Stimulated activated CD8-positive, alpha-beta memory T cell treated with anti-CD3 and anti-CD28 coated beads, Interleukin-4, amount 100 ng/mL, for 1 hour (primary cell): ENCODE results near the gene ARID3A.

Source experiments
- DNase-seq, 2 donors: peaks; one replicate each; pipeline ENCODE4 v3.0.0-alpha.2; 2020; ENCODE audit warnings: low read depth in 2 of 2, low spot score in 1 of 2

ARID3A gene

DNA sequence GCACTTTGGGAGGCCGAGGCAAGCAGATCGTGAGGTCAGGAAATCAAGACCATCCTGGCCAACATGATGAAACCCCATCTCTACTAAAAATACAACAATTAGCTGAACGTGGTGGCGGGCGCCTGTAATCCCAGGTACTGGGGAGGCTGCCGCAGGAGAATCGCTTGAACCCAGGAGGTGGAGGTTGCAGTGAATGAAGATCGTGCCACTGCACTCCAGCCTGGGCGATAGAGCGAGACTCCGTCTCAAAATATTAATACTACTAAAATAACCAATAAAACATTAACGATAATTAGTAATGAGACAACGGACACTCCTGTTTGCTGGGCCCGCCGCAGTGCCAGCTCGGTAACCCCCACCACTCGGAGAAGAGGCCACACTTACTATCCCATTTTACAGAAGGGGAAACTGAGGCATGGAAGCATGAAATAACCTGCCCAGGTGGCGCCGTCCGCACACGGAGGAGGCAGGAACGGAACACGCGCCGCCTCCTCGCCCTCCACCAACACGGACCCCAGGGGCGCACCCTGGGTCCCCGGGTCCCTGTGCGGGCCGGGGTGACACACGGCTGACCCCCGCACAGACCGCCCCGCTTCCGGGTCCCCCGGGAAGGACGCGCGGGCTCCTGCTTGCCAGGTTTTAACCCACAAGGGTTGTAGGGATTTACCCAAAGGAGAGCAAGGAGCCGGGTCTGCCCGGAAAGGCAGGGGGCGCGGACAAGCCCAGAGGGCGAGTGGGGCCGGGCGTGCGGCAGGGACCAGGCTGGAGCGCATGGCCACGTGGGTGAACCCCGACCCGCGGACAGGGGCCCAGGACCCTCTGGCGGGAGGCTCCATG, 14.4 kb upstream of the ARID3A start:
- no peak for DNase-seq

DNA sequence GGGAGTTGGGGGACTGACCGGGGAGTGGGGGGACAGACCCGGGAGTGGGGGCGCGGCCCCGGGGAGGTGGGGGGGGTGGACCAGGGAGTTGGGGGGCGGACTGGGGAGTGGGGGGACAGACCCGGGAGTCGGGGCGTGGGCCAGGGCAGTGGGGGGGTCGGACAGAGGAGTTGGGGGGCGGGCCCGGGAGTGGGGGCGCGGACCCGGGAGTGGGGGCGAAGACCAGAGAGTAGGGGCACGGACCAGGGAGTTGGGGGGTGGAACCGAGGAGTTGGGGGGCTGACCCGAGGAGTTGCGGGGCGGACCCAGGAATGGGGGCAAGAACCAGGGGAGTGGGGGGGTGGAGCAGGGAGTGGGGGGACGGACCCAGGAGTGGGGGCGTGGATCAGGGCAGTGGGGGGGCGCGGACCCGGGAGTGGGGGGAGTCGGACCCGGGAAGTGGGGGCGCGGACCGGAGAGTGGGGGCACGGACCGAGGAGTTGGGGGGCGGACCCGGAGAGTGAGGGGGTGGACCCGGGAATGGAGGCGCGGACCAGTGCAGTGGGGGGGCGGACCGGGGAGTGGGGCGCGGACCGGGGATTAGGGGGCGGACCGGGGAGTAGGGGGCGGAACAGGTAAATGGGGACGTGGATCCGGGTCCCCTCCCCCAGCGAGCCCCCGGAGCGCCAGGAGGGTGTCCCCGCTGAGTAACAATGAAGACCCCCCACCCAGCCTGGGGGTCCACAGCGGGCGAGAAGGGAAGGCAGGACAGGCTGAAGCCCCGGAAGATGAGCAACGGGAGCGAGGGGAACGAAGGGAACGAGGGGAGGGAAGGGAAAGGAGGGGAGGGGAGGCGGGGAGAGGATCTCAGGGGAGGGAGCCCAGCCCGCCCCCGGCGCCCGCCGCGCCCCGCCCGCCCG, 13.4 kb upstream of the ARID3A start:
- DNase-seq: no peak

DNA sequence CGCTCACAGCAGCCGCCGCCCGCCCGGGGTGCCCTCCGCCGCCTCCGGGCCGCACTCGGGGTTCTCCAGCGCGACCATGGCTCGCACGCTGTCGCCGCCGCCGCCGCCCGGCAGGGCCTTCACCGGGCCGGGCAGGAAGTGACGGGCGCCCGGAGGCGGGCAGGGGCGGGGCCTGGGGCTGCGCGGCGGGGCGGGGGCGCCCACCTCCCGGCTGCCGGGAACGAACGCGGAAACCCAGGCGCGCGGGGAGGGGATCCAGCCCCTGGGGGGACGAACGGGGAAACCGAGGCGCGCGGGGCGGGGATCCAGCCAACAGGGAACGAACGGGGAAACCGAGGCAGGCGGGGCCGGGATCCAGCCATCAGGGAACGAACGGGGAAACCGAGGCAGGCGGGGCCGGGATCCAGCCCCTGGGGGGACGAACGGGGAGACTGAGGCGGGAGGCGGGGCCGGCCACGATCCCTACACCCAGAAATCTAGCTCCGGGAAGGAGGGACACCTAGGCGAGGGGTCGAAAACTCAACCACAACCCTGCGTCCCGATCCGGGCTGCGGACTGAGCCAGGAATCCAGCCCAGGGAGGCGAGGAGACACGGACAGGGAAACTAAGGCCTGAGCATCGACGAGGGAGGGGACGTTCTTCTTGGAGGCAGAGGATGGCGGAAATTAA, 12.6 kb upstream of the ARID3A start, which contains the start of gene R3HDM4:
Gene R3HDM4, minus strand, starts transcription at position 140 of the 669 bp plus-strand sequence. Its CDS starts 62 bp downstream, at position 78.
- peak; percentile 68 to 76 for DNase-seq

DNA sequence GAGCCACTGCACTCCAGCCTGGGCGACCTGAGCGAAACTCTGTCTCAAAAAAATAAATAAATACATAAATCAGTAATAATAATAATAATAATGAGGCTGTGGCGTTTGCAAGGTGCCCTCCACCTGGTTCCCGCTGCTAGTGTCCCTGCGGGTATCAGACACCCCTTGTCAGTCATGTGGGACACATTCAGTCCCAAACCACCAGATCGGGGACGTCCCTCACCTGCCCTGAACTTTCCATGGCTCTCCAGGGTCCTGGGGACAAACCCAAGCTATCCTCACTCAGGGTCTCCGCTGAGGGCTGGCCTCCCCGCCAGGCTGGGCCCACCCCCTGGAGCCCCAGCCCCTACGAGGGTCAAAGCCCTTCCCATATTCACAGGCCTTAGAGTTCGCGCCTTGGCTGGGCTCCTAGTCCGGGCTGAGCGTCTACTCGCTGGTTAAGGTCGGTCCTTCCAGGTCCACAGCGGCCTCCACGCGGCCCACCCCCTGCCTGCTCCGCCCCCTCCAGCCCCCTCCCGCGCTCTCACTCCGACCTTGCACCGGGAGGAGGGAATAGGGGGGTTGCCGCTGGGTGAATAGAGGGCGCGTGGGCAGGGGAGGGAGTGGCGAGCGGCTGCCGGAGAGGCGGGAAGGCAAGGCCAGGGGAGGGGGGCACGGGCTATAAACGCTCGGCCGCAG, 9.1 kb upstream of the ARID3A start:
- no peak for DNase-seq

DNA sequence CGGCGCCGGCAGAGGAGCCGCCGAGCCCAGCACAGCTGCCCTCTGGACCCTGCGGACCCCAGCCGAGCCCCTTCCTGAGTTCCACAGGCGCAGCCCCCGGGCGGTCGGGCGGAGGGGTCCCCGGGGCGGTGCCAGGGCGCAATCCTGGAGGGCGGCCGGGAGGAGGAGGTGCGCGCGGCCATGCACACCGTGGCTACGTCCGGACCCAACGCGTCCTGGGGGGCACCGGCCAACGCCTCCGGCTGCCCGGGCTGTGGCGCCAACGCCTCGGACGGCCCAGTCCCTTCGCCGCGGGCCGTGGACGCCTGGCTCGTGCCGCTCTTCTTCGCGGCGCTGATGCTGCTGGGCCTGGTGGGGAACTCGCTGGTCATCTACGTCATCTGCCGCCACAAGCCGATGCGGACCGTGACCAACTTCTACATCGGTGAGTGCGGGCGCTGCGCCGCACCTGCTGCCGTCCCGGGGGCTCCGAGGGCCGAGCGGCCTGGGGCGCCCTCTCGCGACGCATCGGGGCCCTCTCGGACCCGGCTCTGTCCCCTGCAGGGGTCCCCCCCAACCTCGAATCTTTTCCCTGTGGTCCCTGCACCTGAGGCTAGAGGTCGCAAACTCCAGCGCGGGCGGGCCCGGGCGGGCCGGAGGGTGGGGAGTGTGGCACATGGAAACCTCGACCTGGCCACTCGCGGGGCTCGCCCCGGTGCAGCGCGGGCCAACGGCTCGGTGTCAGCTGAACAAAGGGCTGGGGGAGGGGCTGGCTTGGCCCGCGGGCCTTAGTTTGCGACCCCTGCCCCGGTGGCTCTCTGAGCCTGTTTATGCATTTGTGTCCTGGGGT, 8.3 kb upstream of the ARID3A start, which contains the start of gene KISS1R:
Gene KISS1R, plus strand, starts transcription at position 11 of the 829 bp plus-strand sequence. Its CDS starts 170 bp downstream, at position 181.
- no peak for DNase-seq

DNA sequence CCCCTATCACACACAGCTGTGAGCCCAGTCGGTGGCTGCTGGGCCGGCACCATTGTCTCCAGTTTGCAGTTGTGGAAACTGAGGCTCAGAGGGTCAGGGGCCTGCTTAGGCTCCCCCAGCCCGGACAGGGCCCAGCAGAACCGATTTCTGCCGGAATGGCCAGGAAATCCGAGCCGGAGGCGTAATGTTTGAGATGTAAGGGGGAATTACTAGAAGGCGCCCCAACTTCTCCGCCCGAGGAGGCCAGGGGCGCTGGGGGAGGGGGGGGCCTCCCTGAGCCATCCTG, 7.7 kb upstream of the ARID3A start:
- no peak for DNase-seq

DNA sequence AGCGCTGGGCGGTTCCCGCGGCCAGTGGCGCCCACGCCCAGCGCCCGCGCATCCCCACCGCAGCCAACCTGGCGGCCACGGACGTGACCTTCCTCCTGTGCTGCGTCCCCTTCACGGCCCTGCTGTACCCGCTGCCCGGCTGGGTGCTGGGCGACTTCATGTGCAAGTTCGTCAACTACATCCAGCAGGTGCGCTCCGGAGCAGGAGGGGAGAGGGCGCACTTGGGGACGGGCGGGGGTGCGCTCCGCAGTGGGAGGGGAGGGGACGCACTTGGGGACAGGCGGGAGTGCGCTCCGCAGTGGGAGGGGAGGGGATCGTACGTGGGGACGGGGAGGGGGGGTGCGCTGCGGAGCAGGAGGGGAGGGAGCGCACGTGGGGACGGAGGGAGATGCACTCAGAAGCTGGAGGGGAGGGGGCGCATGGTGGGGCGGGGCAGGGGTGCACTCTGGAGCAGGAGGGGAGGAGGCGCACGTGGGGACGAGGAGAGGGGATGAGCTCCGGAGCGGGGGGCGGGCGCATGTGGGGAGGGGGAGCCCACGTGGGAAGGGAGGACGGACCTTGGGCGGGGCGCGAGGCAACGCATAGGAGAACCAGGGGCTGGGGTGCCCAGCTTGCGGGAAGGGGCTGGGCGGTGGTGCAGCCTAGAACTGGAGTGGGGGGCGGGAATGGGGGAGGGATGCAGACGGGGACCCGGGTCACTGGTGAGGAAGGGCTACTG, 7.2 kb upstream of the ARID3A start:
- DNase-seq: no peak

DNA sequence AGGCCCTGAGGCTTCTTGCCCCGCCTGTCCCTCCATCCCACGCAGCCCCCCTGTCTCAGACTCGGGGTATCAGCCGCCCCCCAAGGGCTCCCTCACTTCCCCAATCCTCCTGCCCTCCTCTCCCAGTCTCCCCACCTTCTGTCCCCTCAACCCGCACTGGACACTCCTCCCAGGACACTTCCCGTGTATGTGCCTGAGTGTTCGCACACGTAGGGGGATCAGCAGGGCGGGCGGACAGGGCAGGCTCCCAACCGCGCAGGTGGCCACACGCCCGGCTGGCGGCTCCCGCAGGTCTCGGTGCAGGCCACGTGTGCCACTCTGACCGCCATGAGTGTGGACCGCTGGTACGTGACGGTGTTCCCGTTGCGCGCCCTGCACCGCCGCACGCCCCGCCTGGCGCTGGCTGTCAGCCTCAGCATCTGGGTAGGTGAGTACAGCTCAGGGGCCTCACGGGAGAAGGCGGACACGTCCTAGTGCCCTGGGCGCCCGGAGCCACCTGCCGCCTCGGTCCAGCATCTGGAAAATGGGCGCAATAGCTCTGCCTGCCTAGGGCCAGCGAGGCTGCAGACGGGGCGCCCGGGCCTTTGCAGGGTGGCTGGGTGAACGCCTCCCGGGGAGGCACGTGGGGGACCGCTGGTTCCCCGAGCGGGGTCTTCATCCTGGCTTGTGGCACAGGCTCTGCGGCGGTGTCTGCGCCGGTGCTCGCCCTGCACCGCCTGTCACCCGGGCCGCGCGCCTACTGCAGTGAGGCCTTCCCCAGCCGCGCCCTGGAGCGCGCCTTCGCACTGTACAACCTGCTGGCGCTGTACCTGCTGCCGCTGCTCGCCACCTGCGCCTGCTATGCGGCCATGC, 6.4 kb upstream of the ARID3A start:
- no peak for DNase-seq

DNA sequence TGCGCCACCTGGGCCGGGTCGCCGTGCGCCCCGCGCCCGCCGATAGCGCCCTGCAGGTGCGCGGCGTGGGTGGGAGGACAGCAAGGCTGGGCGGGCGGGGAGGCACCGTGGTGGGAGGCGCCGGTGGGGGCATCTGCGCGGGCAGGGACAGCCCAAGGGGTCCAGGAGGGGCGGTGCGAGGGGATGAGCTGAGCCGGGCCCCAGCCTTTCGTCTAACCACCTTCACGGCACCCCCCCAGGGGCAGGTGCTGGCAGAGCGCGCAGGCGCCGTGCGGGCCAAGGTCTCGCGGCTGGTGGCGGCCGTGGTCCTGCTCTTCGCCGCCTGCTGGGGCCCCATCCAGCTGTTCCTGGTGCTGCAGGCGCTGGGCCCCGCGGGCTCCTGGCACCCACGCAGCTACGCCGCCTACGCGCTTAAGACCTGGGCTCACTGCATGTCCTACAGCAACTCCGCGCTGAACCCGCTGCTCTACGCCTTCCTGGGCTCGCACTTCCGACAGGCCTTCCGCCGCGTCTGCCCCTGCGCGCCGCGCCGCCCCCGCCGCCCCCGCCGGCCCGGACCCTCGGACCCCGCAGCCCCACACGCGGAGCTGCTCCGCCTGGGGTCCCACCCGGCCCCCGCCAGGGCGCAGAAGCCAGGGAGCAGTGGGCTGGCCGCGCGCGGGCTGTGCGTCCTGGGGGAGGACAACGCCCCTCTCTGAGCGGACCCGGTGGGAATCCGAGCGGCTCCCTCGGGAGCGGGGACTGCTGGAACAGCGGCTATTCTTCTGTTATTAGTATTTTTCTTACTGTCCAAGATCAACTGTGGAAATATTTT, 5.6 kb upstream of the ARID3A start:
- DNase-seq: peak in 1 of 2 donors; percentile 47

DNA sequence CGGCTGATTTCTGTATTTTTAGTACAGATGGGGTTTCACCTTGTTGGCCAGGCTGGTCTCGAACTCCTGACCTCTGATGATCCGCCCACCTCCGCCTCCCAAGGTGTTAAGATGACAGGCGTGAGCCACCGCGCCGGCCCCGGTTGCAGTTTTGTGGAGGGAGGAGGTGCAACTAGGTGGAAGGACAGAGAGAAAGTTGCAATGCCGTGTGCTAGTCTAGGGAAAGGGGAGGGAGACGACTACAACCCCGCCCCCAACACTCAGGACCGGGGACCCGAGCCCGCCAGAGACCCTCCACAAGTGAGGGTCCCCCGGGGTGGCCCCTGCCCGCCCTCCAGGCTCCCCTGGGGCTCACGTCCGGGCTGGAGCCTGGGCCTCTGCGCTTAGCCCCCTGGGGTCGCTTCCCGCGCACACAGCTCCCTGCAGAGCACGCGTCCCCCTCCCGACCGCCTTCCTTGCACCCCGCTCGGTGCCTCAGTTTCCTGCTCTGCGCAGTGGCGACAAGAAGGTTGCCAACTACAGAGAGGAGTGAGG, 1.2 kb upstream of the ARID3A start:
- DNase-seq: no peak

DNA sequence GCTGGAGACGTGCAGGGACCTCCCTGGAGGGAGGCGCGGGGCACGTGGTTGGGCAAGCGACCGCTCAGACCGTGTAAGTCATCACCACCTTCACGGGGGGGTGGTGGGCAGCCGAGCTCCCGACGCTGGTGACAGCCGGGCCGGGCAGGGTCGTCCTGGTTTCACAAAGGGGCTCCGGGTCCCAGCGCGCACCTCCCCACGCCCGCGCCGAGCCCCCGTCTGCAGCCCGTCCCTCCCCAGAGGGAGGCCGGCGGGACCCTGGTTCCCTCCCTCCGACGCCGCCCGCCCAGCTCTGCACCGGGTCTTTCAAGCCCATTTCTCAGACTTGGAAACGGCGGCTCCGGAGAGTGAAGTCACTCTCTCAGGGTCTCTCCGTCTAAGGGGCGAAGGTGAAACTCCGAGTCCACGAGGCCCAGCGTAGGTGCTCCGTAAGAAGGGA, 729 bp upstream of the ARID3A start:
- peak in 1 of 2 donors; percentile 49 for DNase-seq

DNA sequence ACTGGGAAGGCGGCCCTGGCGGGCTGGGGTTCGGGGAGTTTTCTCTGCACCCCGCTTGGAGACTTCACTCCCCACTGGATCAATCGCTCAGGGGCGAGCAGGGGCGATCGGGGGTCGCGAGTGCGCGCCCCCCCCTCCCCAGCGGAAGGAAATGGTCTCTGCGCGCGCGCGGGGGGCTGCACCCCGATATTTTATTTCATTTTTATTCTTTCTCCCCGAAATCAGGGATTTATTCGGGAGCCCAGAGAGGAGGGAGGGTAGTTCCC, 421 bp downstream of the ARID3A start:
- no peak for DNase-seq

DNA sequence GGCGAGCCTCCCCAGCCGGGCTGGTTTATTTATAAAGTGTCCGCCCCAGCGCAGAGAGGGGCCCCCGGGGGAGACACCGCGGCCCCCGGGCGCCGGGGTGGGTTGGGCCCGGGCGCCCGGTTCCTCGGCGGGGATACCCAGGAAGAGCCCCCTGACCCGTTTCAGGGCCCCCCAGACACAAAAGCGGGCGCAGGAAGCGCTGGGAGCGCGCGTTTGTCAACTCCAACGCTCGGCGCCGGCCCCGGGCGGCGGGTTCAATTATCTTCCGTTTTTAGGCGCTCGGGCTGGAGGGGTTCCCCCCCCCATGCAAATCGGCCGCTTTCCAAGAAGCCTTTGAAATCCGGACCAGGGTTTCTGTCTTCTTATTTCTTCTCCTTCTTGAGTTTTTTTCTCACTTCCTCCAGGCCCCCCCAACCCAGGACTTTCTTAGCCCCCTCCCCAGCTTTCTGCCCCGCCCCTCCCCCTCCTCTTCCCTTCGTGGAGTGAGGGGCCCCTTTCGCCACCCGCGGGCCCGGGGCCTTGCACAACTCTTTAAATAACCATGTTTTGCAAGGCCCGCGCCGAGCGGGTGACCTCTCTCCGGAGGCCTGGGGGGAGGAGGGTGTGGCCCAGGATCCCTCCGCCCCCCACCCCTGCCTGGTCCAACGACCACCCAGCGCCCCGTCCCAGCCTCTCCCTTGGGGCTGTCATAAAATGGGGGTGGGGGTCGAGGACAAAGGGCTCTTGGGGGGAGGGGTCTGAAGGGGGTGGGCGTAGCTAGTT, 935 bp downstream of the ARID3A start:
- DNase-seq: no peak

DNA sequence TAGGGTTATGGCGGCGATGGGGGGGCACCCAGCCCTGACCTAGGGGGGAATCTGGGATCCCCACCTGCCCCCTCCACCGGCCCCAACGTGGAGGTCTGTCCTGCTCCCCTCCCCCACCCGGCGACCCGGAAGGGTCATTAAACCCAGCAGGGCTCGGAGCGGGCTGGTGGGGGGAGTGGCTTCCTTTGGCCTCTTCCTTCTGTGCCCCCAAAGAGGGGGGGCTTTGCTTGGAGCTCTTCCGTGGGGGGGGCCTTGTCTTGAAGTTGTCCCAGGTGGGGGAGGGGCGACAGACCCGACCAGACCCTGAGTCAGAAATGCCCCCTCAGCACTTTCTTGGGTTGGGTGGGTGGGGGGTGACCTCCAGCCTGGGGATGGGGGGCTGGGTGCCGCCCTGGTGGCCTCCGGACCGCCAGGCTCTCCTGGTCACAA, 1.5 kb downstream of the ARID3A start:
- no peak for DNase-seq

DNA sequence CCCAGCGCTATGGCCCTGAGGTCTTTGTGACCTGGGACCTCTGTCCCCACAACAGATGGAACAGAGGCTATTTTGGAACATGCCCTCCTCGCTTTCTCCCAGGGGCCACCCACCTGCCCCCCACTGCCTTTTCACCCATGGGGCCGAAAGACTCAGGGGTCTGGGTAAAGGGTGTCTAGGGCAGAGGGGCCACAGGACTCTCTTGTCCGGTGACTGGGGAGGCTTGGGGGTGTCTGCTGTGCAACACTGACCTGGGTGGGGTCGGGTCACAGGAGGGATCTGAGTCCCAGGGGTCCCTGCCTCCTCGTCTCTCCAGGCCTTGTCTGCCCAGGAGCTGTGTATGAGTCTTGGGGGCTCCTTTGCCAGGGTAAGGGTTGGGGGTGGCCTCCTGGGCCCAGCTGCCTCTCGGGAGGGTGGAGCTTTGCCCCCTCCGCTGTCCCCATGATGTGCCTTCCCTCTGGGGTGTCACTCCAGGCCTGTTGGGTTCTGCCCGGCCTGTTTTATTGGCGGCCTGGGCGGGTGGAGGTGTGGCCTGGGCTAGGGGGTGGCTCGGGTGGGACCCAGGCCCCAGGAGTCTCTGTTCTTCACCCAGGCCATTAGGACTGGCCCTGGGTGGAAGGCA, 2.1 kb downstream of the ARID3A start:
- DNase-seq: no peak

DNA sequence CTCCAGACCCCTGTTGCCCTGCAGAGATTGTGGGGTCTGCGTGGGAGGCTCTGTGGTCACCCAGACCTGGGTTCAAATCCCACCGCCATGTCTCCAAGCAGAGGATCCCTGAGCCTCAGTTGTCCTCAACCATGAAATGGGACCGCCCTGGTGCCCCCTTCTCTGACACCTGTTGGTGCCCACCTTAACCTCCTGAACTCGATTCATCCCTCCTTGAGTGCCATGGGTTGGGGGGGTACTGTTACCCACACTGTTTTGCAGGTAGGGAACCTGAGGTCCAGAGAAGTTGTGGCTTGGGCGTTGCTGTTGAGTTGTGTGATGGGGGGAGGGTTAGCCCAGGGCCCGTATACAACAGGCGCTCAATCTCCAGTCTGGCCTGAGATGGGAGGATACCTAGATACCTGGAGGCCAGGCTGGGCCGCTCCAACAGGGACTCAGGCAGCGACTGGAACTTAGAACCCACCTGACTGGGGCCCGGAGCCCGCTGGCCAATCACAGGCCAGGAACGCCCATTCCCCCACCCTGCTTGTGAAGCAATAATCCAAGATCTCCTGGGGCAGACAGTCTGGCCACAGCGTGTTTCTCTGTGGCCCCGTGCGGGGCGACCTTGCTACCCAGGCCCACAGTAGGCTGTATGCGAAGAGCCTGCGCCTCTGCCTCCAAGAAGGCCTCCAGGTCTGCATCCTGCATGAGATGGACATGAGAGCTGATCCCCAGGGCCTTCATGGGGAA, 2.8 kb downstream of the ARID3A start:
- DNase-seq: no peak
